HL-60 (cell line): ENCODE measurements around the gene DENND1A.

Experiments used
- GABPA ChIP-seq: IDR thresholded peaks from 2 replicates; pipeline ENCODE4 v1.6.1; 2012; ENCODE audit warnings: low read depth
- TF ChIP-seq, protein P1 (sequence below): IDR thresholded peaks from one replicate; pipeline ENCODE4 v1.5.1; 2011; ENCODE audit warnings: low read length, control low read depth, inconsistent platforms; ENCODE audit not compliant: insufficient read depth

DNA sequence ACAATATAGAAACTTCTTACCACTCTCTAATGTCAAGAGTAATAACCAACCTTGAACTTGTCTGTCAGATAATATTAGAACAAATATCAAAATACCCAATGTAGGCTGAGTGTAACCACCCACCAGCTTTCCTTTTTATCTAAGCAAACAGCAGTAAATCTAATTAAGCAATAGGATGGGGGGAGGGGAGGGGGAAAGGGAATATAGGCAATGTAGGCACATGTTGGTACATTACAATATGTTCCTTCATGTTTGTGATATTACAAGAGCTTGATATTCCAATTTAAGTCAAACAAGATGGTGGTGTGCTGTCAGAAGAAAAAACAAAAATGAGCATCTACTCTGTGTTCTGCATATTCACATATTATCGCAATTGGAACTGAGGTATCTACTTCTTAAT lies 158.2 kb downstream of the DENND1A start:
- TF ChIP-seq GABPA: no peak
- TF ChIP-seq, protein P1, sequence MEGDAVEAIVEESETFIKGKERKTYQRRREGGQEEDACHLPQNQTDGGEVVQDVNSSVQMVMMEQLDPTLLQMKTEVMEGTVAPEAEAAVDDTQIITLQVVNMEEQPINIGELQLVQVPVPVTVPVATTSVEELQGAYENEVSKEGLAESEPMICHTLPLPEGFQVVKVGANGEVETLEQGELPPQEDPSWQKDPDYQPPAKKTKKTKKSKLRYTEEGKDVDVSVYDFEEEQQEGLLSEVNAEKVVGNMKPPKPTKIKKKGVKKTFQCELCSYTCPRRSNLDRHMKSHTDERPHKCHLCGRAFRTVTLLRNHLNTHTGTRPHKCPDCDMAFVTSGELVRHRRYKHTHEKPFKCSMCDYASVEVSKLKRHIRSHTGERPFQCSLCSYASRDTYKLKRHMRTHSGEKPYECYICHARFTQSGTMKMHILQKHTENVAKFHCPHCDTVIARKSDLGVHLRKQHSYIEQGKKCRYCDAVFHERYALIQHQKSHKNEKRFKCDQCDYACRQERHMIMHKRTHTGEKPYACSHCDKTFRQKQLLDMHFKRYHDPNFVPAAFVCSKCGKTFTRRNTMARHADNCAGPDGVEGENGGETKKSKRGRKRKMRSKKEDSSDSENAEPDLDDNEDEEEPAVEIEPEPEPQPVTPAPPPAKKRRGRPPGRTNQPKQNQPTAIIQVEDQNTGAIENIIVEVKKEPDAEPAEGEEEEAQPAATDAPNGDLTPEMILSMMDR: no peak
